ENCODE data around the gene REL. TPM values are rescaled to one million over a fixed set of nuclear protein-coding genes. Genes with fewer than 3 reads are reported as not detected.
"Not testable (repeated sequence)": the region's sequence is repeated elsewhere in the genome, so short reads cannot be mapped to it uniquely, and the experiment has no call there.

REL gene
- total RNA-seq, 4 donors from 2014 or later: 15.0 to 32.1 (median 16.9) TPM

GRCh38 chr2:60906395-60906794 lies 25.0 kb downstream of the REL start:
- 90 to 95% methylated on average over 2 of the region's 2 CpGs for WGBS, 2 donors
- intact Hi-C loops (cut with DNase I): no loop called here
- H3K27ac ChIP-seq: no peak overlapping the region
- no peaks in the 10 kb centered on the region for H3K27me3 ChIP-seq
- no peaks in the 10 kb centered on the region for H3K36me3 ChIP-seq
- H3K4me3 ChIP-seq (replicated peaks in 1 of 3): no peak overlapping the region
- TF ChIP-seq CTCF (IDR thresholded peaks at IDR 0.05) (no peak), POLR2A (IDR thresholded peaks at IDR 0.05) (no peak)
- H3K9me3 ChIP-seq: no peaks in the 10 kb centered on the region
- peaks cover 0 to 13% of the 10 kb centered on the region in 2 donors for H3K4me1 ChIP-seq
- no peak for DNase-seq

- no peak for DNase-seq
- 96 to 97% methylated on average over 8 of the region's 8 CpGs for WGBS, 2 donors
- intact Hi-C loops (cut with DNase I): no loop called here
- no peak overlapping the region for H3K4me3 ChIP-seq (replicated peaks in 1 of 3)
- H3K4me1 ChIP-seq: peaks cover 0 to 5% of the 10 kb centered on the region in 2 donors
- H3K36me3 ChIP-seq: no peaks in the 10 kb centered on the region
- no peaks in the 10 kb centered on the region for H3K27me3 ChIP-seq
- no peak overlapping the region for H3K27ac ChIP-seq
- no peaks in the 10 kb centered on the region for H3K9me3 ChIP-seq
- TF ChIP-seq POLR2A (IDR thresholded peaks at IDR 0.05) (no peak), CTCF (IDR thresholded peaks at IDR 0.05) (no peak)
Measured at GRCh38 chr2:60907329-60907728, 26.0 kb downstream of the REL start.

- TF ChIP-seq CTCF (IDR thresholded peaks at IDR 0.05) (no peak), POLR2A (IDR thresholded peaks at IDR 0.05) (no peak)
- Histone ChIP-seq H3K36me3 (peaks cover 11 to 15% of the 10 kb centered on the region in 2 donors), H3K4me3 (replicated peaks in 1 of 3) (no peak overlapping the region), H3K9me3 (no peaks in the 10 kb centered on the region), H3K4me1 (no peaks in the 10 kb centered on the region), H3K27me3 (no peaks in the 10 kb centered on the region), H3K27ac (no peak overlapping the region)
- no peak for DNase-seq
- intact Hi-C loops (cut with DNase I): no loop called here
- WGBS, 2 donors: 77 to 86% methylated on average over 7 of the region's 7 CpGs
Measured at GRCh38 chr2:60925994-60926740, 44.8 kb downstream of the REL start.

GRCh38 chr2:60926741-60927552 lies 45.6 kb downstream of the REL start:
- intact Hi-C loops (cut with DNase I): no loop called here
- 90 to 91% methylated on average over 3 of the region's 3 CpGs for WGBS, 2 donors
- H3K9me3 ChIP-seq: no peaks in the 10 kb centered on the region
- no peak overlapping the region for H3K27ac ChIP-seq
- H3K27me3 ChIP-seq: no peaks in the 10 kb centered on the region
- H3K4me1 ChIP-seq: no peaks in the 10 kb centered on the region
- DNase-seq: no peak
- H3K36me3 ChIP-seq: peaks cover 7 to 12% of the 10 kb centered on the region in 2 donors
- TF ChIP-seq POLR2A (IDR thresholded peaks at IDR 0.05) (no peak), CTCF (IDR thresholded peaks at IDR 0.05) (no peak)
- no peak overlapping the region for H3K4me3 ChIP-seq (replicated peaks in 1 of 3)

- 97 to 98% methylated on average over 5 of the region's 5 CpGs for WGBS, 2 donors
- not testable (repeated sequence) for DNase-seq
Measured at GRCh38 chr2:60932061-60932460, 50.7 kb downstream of the REL start.

More at GRCh38 chr2:60932061-60932460, 50.7 kb downstream of the REL start:
- H3K4me3 ChIP-seq (replicated peaks in 1 of 3); H3K36me3 ChIP-seq; intact Hi-C loops (cut with DNase I); H3K9me3 ChIP-seq; H3K4me1 ChIP-seq; H3K27ac ChIP-seq; H3K27me3 ChIP-seq: not testable (repeated sequence)
